ENCODE measurements around the gene SNW1.

Gene SNW1

GRCh38 chr14:77738559-77739250, 22.3 kb downstream of the SNW1 start:
- no peak overlapping the region for H3K14ac ChIP-seq (ENCODE audit: low read length)
- no peak overlapping the region for H2BK12ac ChIP-seq (ENCODE audit: low read length)
- H3K4me1 ChIP-seq (ENCODE audit: control insufficient read depth in 2 of 2, insufficient read depth in 1 of 2, low read depth in 1 of 2, low read length in 2 of 2) = no peaks in the 10 kb centered on the region
- no peak overlapping the region for H4K91ac ChIP-seq (ENCODE audit: low read depth, low read length, poor library complexity)
- peaks cover 4% of the 10 kb centered on the region for H3K79me1 ChIP-seq (ENCODE audit: low read depth, low read length)
- peaks cover 10 to 90% of the 10 kb centered on the region in 2 donors for H3K36me3 ChIP-seq (replicated peaks in 1 of 2; ENCODE audit: control insufficient read depth in 2 of 2, insufficient read depth in 2 of 2, low read length in 2 of 2)
- H3K4ac ChIP-seq (ENCODE audit: low read length) = no peak overlapping the region
- H3K4me2 ChIP-seq (ENCODE audit: insufficient read depth, low read length, poor library complexity, severe bottlenecking) = no peak overlapping the region
- no peak for DNase-seq (ENCODE audit: low spot score)
- H2BK5ac ChIP-seq (ENCODE audit: low read length) = no peak overlapping the region
- no peak overlapping the region for H2BK120ac ChIP-seq (ENCODE audit: low read depth, low read length)
- H3K9me3 ChIP-seq (replicated peaks in 1 of 2; ENCODE audit: control insufficient read depth in 2 of 2, insufficient read depth in 1 of 2, low read depth in 1 of 2, low read length in 2 of 2) = no peaks in the 10 kb centered on the region
- H3K27me3 ChIP-seq (ENCODE audit: control insufficient read depth in 3 of 3, insufficient read depth in 3 of 3, low read depth in 1 of 3, low read length in 3 of 3) = no peaks in the 10 kb centered on the region
- no peak overlapping the region for H3K23ac ChIP-seq (ENCODE audit: low read depth, low read length, poor library complexity)
- H2AK5ac ChIP-seq (ENCODE audit: low read depth, low read length) = no peak overlapping the region
- H3K27ac ChIP-seq (replicated peaks; ENCODE audit: low read length) = no peak overlapping the region
- H2AFZ ChIP-seq (ENCODE audit: low read length) = no peak overlapping the region
- no peak overlapping the region for H3K18ac ChIP-seq (ENCODE audit: low read length)
- no CpG with 5 or more reads among the region's 7 CpGs for WGBS, 2 donors (ENCODE audit: extremely low coverage in 2 of 2, insufficient read length in 2 of 2, insufficient replicate concordance in 1 of 2)
- no peak overlapping the region for H2BK15ac ChIP-seq (ENCODE audit: low read length)
- no peak overlapping the region for H3K4me3 ChIP-seq (ENCODE audit: low read length in 2 of 2)
- no peak overlapping the region for H4K8ac ChIP-seq (ENCODE audit: low read depth, low read length)
- H3K9ac ChIP-seq (ENCODE audit: low read depth, low read length, poor library complexity) = no peak overlapping the region

GRCh38 chr14:77730976-77731497, 29.9 kb downstream of the SNW1 start:
- no peak overlapping the region for H4K8ac ChIP-seq (ENCODE audit: low read depth, low read length)
- peaks cover 32 to 99% of the 10 kb centered on the region in 2 donors for H3K36me3 ChIP-seq (replicated peaks in 1 of 2; ENCODE audit: control insufficient read depth in 2 of 2, insufficient read depth in 2 of 2, low read length in 2 of 2)
- no CpG with 5 or more reads among the region's 3 CpGs for WGBS, 2 donors (ENCODE audit: extremely low coverage in 2 of 2, insufficient read length in 2 of 2, insufficient replicate concordance in 1 of 2)

GRCh38 chr14:77722301-77722700, 38.7 kb downstream of the SNW1 start:
- 100% methylated on average over 2 of the region's 3 CpGs; no CpG with 5 or more reads in 1 of the 2 donors for WGBS, 2 donors (ENCODE audit: extremely low coverage in 2 of 2, insufficient read length in 2 of 2, insufficient replicate concordance in 1 of 2)
- H3K4me2 ChIP-seq (ENCODE audit: insufficient read depth, low read length, poor library complexity, severe bottlenecking) = no peak overlapping the region
- H3K27me3 ChIP-seq (ENCODE audit: control insufficient read depth in 3 of 3, insufficient read depth in 3 of 3, low read depth in 1 of 3, low read length in 3 of 3) = no peaks in the 10 kb centered on the region
- no peak overlapping the region for H2AFZ ChIP-seq (ENCODE audit: low read length)
- no peak overlapping the region for H4K91ac ChIP-seq (ENCODE audit: low read depth, low read length, poor library complexity)
- no peak overlapping the region for H3K4me3 ChIP-seq (ENCODE audit: low read length in 2 of 2)
- H2BK120ac ChIP-seq (ENCODE audit: low read depth, low read length) = no peak overlapping the region
- no peak overlapping the region for H3K18ac ChIP-seq (ENCODE audit: low read length)
- H2AK5ac ChIP-seq (ENCODE audit: low read depth, low read length) = no peak overlapping the region
- peaks cover 4% of the 10 kb centered on the region for H3K79me1 ChIP-seq (ENCODE audit: low read depth, low read length)
- H2BK5ac ChIP-seq (ENCODE audit: low read length) = no peak overlapping the region
- H3K9ac ChIP-seq (ENCODE audit: low read depth, low read length, poor library complexity) = no peak overlapping the region
- H3K9me3 ChIP-seq (replicated peaks in 1 of 2; ENCODE audit: control insufficient read depth in 2 of 2, insufficient read depth in 1 of 2, low read depth in 1 of 2, low read length in 2 of 2) = no peaks in the 10 kb centered on the region
- H3K27ac ChIP-seq (replicated peaks; ENCODE audit: low read length) = no peak overlapping the region
- no peaks in the 10 kb centered on the region for H3K4me1 ChIP-seq (ENCODE audit: control insufficient read depth in 2 of 2, insufficient read depth in 1 of 2, low read depth in 1 of 2, low read length in 2 of 2)
- no peak overlapping the region for H4K8ac ChIP-seq (ENCODE audit: low read depth, low read length)
- no peak overlapping the region for H3K4ac ChIP-seq (ENCODE audit: low read length)
- no peak overlapping the region for H3K23ac ChIP-seq (ENCODE audit: low read depth, low read length, poor library complexity)
- DNase-seq (ENCODE audit: low spot score) = no peak
- H2BK15ac ChIP-seq (ENCODE audit: low read length) = no peak overlapping the region
- H3K36me3 ChIP-seq (replicated peaks in 1 of 2; ENCODE audit: control insufficient read depth in 2 of 2, insufficient read depth in 2 of 2, low read length in 2 of 2) = peaks cover 23 to 99% of the 10 kb centered on the region in 2 donors
- no peak overlapping the region for H2BK12ac ChIP-seq (ENCODE audit: low read length)
- no peak overlapping the region for H3K14ac ChIP-seq (ENCODE audit: low read length)

More at GRCh38 chr14:77730976-77731497, 29.9 kb downstream of the SNW1 start:
- no peak overlapping the region for H2BK15ac ChIP-seq (ENCODE audit: low read length)
- no peak overlapping the region for H3K4ac ChIP-seq (ENCODE audit: low read length)
- no peak for DNase-seq (ENCODE audit: low spot score)
- no peak overlapping the region for H2AFZ ChIP-seq (ENCODE audit: low read length)
- no peak overlapping the region for H2BK12ac ChIP-seq (ENCODE audit: low read length)
- H2AK5ac ChIP-seq (ENCODE audit: low read depth, low read length) = no peak overlapping the region
- H3K14ac ChIP-seq (ENCODE audit: low read length) = no peak overlapping the region
- no peak overlapping the region for H3K9ac ChIP-seq (ENCODE audit: low read depth, low read length, poor library complexity)
- H3K4me1 ChIP-seq (ENCODE audit: control insufficient read depth in 2 of 2, insufficient read depth in 1 of 2, low read depth in 1 of 2, low read length in 2 of 2) = no peaks in the 10 kb centered on the region
- no peak overlapping the region for H3K4me2 ChIP-seq (ENCODE audit: insufficient read depth, low read length, poor library complexity, severe bottlenecking)
- H2BK5ac ChIP-seq (ENCODE audit: low read length) = no peak overlapping the region
- H3K18ac ChIP-seq (ENCODE audit: low read length) = no peak overlapping the region
- H3K4me3 ChIP-seq (ENCODE audit: low read length in 2 of 2) = no peak overlapping the region
- no peak overlapping the region for H3K27ac ChIP-seq (replicated peaks; ENCODE audit: low read length)
- H3K23ac ChIP-seq (ENCODE audit: low read depth, low read length, poor library complexity) = no peak overlapping the region
- H3K79me1 ChIP-seq (ENCODE audit: low read depth, low read length) = peaks cover 4% of the 10 kb centered on the region
- H4K91ac ChIP-seq (ENCODE audit: low read depth, low read length, poor library complexity) = no peak overlapping the region
- no peaks in the 10 kb centered on the region for H3K27me3 ChIP-seq (ENCODE audit: control insufficient read depth in 3 of 3, insufficient read depth in 3 of 3, low read depth in 1 of 3, low read length in 3 of 3)
- H2BK120ac ChIP-seq (ENCODE audit: low read depth, low read length) = no peak overlapping the region
- H3K9me3 ChIP-seq (replicated peaks in 1 of 2; ENCODE audit: control insufficient read depth in 2 of 2, insufficient read depth in 1 of 2, low read depth in 1 of 2, low read length in 2 of 2) = no peaks in the 10 kb centered on the region

DNA sequence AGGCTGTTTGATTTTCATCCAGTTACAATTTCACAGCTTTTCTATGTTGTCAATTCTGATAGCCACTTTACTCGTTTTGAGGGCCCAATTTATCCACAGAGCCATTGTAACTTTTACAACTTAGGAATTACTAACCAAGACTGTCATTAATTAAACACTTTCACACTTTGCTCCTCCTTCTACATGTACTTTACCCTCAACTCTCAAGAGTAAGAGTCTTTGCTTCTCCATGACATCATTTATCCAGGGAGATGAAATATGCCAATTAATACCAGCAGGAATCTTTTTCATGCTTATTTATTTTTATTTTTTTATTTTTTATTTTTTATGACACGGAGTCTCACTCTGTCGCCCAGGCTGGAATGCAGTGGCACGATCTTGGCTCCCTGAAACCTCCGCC, 39.5 kb downstream of the SNW1 start:
- no peak overlapping the region for H3K4me3 ChIP-seq (ENCODE audit: low read length in 2 of 2)
- WGBS, 2 donors (ENCODE audit: extremely low coverage in 2 of 2, insufficient read length in 2 of 2, insufficient replicate concordance in 1 of 2) = no CpG with 5 or more reads among the region's 5 CpGs

More for the DNA sequence above, 39.5 kb downstream of the SNW1 start:
- Histone ChIP-seq H2AK5ac (ENCODE audit: low read depth, low read length) (no peak overlapping the region), H2BK12ac (ENCODE audit: low read length) (no peak overlapping the region), H3K27ac (replicated peaks; ENCODE audit: low read length) (no peak overlapping the region), H2BK15ac (ENCODE audit: low read length) (no peak overlapping the region), H2AFZ (ENCODE audit: low read length) (no peak overlapping the region), H3K4me2 (ENCODE audit: insufficient read depth, low read length, poor library complexity, severe bottlenecking) (no peak overlapping the region), H3K23ac (ENCODE audit: low read depth, low read length, poor library complexity) (no peak overlapping the region), H3K4ac (ENCODE audit: low read length) (no peak overlapping the region), H3K18ac (ENCODE audit: low read length) (no peak overlapping the region), H2BK120ac (ENCODE audit: low read depth, low read length) (no peak overlapping the region), H2BK5ac (ENCODE audit: low read length) (no peak overlapping the region), H3K4me1 (ENCODE audit: control insufficient read depth in 2 of 2, insufficient read depth in 1 of 2, low read depth in 1 of 2, low read length in 2 of 2) (no peaks in the 10 kb centered on the region), H3K14ac (ENCODE audit: low read length) (no peak overlapping the region), H4K8ac (ENCODE audit: low read depth, low read length) (no peak overlapping the region), H4K91ac (ENCODE audit: low read depth, low read length, poor library complexity) (no peak overlapping the region), H3K79me1 (ENCODE audit: low read depth, low read length) (peaks cover 4% of the 10 kb centered on the region), H3K9me3 (replicated peaks in 1 of 2; ENCODE audit: control insufficient read depth in 2 of 2, insufficient read depth in 1 of 2, low read depth in 1 of 2, low read length in 2 of 2) (no peaks in the 10 kb centered on the region), H3K36me3 (replicated peaks in 1 of 2; ENCODE audit: control insufficient read depth in 2 of 2, insufficient read depth in 2 of 2, low read length in 2 of 2) (peaks cover 20 to 99% of the 10 kb centered on the region in 2 donors), H3K27me3 (ENCODE audit: control insufficient read depth in 3 of 3, insufficient read depth in 3 of 3, low read depth in 1 of 3, low read length in 3 of 3) (no peaks in the 10 kb centered on the region), H3K9ac (ENCODE audit: low read depth, low read length, poor library complexity) (no peak overlapping the region)
- no peak for DNase-seq (ENCODE audit: low spot score)

All from neuronal stem cell (in vitro differentiated cells).